HG02623 (cell line): ENCODE data around the gene MAPK8IP1.
A peak's percentile ranks its signal among the peaks of the same experiment; 100 is the strongest.

ENCODE experiments used
- ATAC-seq: cut with Tn5 transposase; IDR thresholded peaks from one replicate; pipeline ENCODE4 v1.9.1; 2021; ENCODE audit warnings: moderate library complexity; ENCODE audit not compliant: unreplicated experiment

MAPK8IP1 gene

GRCh38 chr11:45906965-45907611 lies 21.6 kb downstream of the MAPK8IP1 start, which contains the start of gene FREY1:
Gene FREY1 (minus strand): TSS chr11:45907271. CDS start chr11:45907245, 26 bp downstream.
- ATAC-seq = no peak

GRCh38 chr11:45907911-45908370 lies 22.5 kb downstream of the MAPK8IP1 start:
- ATAC-seq = no peak

GRCh38 chr11:45909594-45910475 lies 24.4 kb downstream of the MAPK8IP1 start:
- ATAC-seq = no peak

- ATAC-seq = no peak
Observed at GRCh38 chr11:45910623-45911022, 25.2 kb downstream of the MAPK8IP1 start.

- ATAC-seq = no peak
Observed at GRCh38 chr11:45913514-45913913, 28.1 kb downstream of the MAPK8IP1 start.

DNA sequence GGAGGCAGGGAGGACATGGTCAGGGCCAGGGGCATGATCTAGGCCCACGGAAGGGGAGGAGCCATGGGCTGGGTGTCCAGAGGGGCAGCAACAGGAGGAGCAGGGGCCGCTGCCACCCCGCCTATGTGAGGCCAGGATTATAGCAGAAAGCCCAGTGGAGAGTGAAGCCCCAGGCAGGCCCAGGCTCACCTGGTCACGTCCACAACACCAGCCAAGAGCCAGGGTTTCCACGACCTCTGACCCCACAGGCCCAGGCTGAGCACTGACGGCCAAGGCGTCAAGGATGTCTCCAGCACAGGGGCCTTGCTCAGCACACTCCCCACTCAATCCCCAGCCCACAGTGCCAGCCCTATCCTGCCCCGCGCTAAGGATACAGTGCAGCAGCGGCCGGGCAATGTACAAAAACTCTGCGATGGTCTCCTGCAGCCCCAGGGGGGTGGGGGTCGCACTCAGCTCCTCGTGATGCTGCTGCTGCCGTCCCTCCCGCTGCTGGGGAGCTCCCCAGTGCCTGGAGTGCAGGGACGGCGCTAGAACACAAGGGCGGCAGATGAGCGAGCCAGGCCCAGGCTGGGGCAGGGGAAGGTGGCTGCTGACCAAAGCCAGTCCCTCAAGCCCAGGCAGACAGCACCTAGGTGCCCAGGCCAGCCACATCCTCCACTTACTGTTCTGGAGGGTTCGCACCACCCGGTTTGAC lies 28.6 kb downstream of the MAPK8IP1 start:
- ATAC-seq = no peak

DNA sequence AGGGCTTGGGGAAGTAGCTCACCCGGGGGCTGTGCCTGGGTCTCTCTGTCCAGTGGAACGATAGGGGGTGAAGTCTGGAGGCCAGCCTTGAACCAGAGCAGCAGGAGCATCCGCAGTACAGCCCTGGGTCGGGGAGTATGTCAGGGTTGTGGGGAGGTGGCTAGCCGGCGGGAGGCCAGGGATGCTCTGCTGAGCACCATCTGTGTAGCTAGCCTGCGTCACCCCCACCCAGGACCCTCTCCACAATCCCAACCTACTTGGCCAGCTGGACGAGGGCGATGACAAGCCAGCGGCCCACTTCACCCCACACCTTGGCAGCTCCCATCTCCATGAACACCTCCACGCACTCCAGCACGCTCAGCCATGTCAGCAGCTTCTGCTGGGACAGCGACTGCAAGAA lies 30.0 kb downstream of the MAPK8IP1 start:
- ATAC-seq = no peak

DNA sequence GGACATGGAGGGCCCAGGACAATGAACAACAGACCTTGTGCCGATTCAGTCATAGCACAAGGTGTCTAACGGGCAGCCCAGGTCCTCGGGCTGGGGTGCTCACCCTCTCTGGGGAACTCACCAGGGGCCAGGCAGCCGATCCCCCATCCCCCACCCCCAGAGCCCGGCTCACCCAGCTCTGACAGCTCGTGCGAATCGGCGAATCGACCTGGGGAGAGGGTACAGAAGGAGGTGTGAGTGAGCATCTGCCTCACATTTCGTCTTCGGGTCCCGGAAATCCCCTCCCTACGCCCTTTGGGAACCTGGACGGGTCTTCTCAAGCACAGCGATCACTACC lies 31.8 kb downstream of the MAPK8IP1 start:
- no peak for ATAC-seq

GRCh38 chr11:45917623-45918330 lies 32.3 kb downstream of the MAPK8IP1 start, which contains the start of gene PEX16:
Gene PEX16 (minus strand): TSS chr11:45917877. CDS start chr11:45917811, 66 bp downstream.
- ATAC-seq = peak; percentile 88

GRCh38 chr11:45918331-45918941 lies 33.0 kb downstream of the MAPK8IP1 start:
- peak; percentile 36 for ATAC-seq

DNA sequence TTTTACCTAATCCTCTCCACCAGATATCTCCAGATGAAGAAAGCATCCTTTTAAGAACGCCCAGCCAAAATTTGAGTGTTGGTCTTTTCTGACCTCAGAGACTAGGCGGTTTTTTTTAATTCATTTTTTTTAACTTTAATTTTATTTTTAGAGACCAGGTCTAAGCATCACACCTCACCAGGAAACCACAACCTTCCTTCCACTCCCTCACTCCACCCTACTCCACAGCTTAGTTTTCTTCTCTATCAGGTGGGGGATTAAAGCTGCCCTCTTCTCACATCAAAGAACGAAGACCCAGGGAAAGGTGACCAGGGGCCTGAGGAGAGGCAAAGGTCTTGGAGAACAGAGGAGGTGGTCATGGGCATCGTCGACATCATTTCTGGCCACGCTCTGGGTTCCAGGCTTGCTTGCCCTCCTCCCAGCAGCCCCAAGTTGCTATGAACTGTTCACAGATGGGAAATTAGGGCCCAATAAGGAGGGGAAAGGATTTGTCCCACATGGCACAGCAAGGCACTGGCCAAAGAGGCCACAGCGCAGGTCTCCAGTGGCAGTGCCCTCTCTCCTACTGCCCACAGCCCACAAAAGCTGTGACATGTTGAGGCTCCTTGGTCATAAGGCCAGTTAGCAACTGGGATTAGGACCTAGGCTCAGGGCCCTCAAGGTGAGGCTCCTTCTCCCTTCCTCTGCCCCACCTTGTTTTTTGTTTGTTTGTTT lies 33.7 kb downstream of the MAPK8IP1 start:
- ATAC-seq = no peak

GRCh38 chr11:45919806-45920530 lies 34.5 kb downstream of the MAPK8IP1 start:
- no peak for ATAC-seq

DNA sequence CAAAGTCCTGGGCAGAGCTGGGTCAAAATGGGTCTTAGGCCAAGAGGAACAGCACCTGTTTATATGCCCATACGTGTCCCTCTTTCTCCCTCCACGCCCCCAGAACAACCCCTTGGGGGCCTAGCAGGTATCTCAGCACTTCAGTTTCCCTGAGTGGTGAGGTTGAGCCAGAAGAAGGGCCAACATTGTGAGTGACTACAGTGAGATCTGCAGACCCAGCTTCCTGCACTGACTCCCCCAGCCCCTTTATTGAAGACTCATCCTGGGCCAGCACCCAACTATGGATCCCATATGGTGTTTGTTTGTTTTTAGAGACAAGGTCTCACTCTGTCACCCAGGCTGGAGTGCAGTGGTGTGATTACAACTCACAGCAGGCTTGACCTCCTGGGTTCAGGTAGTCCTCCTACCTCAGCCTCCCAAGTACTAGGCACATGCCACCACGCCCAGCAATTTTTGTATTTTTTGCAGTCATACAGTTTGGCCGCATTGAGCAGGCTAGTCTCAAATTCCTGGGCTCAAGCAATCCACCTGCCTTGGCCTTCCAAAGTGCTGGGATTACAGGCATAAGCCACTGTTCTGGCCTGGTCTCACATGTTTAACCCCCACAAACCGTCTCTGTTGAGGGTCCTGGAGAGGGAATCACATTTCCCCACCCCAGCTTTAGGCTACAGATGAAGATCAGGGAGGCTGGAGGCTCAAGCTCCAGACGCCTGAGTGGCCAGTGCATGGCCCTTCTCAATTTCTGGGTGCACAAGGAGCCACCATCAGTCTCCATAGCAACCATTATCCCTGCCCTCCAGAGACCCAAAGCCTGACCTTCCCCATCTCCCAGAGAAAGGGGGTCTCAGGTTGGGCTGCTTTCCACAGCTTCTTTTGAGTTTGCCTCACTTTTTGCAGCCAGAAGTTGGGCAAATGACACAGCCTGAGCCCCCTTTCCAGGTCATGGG lies 35.4 kb downstream of the MAPK8IP1 start:
- ATAC-seq = no peak

DNA sequence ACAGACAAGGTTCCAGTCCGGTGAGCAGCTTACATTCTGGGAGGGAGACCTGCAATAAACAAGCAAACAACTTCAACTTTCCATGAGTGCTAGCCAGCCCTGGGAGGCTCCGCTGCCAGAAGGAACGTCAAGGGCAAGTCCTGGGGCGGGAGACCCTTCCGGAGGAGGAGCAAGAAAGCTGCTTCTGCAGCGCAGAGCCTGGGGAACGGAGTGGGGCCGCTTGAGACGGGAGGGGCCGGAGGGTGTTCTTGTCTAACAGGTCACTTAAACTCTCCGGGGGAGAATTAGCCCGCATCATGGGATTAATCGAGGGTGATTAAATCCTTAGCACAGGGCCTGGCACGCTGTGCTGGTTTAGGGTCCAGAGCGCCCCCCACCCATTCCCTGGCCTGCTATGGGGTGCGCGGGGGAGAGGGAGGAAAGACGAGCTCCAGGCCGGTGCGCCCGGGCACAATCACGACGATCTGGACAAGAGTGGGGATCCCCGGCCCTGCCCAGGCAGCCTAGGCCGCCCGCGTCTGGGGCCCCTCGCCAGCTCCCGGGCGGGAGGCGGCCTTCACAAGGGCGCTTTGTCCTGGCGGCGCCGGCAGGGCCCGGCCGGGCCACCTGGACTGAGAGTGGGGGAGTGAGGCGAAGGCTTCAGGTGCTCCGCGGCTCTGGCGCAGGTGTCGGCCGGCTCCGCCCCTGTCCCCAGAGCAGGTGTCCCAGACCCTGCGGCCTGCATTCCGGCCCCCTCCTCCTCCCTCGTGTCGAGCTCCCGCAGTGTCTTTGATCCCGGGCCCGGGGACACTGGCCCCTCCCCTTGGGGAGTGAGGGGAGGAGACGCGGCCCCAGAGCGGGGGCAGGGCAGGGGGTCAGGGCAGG lies 36.3 kb downstream of the MAPK8IP1 start:
- no peak for ATAC-seq

- no peak for ATAC-seq
Observed at GRCh38 chr11:45922425-45923082, 37.1 kb downstream of the MAPK8IP1 start, which contains the start of gene LARGE2. Gene LARGE2 (plus strand): TSS chr11:45922656. CDS start chr11:45922883, 227 bp downstream.
